Gastroesophageal sphincter (tissue), 4 donors: ENCODE data around the gene ACAN. TPM values are rescaled to one million over a fixed set of nuclear protein-coding genes. Genes with fewer than 3 reads are reported as not detected.

Experiments used
- ATAC-seq: fragments of 150-250 bp; one replicate; pipeline ENCODE4 v1.9.1; 2016; ENCODE audit warnings: mild to moderate bottlenecking, moderate library complexity
- H3K27ac ChIP-seq, 4 donors: fragments of 200-600 bp; sonication (generic) in 3 of 4; 1 replicate in 3 of 4; 2 replicates in 1 of 4; pipeline ENCODE4 v1.5.1; 2016 to 2019
- H3K27me3 ChIP-seq: fragments of 200-600 bp; sonication (generic); one replicate; pipeline ENCODE4 v1.5.1; 2019
- H3K36me3 ChIP-seq, 2 donors: fragments of 200-600 bp; sonication (generic); one replicate each; pipeline ENCODE4 v1.5.1; 2019; ENCODE audit warnings: control low read depth in 1 of 2
- H3K4me1 ChIP-seq, 3 donors: fragments of 200-600 bp; sonication (generic); 1 replicate in 2 of 3; 2 replicates in 1 of 3; pipeline ENCODE4 v1.5.1; 2016 to 2019; ENCODE audit warnings: control low read depth in 2 of 3
- H3K4me3 ChIP-seq, 2 donors: fragments of 200-600 bp; sonication (generic); one replicate each; pipeline ENCODE4 v1.5.1; 2019; ENCODE audit warnings: mild to moderate bottlenecking in 1 of 2, moderate library complexity in 1 of 2
- H3K9me3 ChIP-seq, 3 donors: fragments of 200-600 bp; sonication (generic); one replicate each; pipeline ENCODE4 v1.5.1; 2017 to 2019; ENCODE audit warnings: control low read depth in 2 of 3
- EP300 ChIP-seq: sonication (generic); formaldehyde crosslinking; IDR thresholded peaks from one replicate; pipeline ENCODE4 v1.6.1; 2017; ENCODE audit warnings: antibody characterized with exemption, mild to moderate bottlenecking
- POLR2A ChIP-seq, 2 donors: fragments of 450-650 bp; IDR thresholded peaks; one replicate each; pipeline ENCODE4 v1.6.1; 2017; ENCODE audit warnings: antibody characterized with exemption in 2 of 2, mild to moderate bottlenecking in 2 of 2, moderate library complexity in 1 of 2
- POLR2AphosphoS5 ChIP-seq: sonication (generic); formaldehyde crosslinking; IDR thresholded peaks from one replicate; pipeline ENCODE4 v1.6.1; 2017; ENCODE audit warnings: antibody characterized with exemption
- WGBS, 2 donors: methylation state at CpG; one replicate each; pipeline ENCODE4 v1.1.5; 2018; ENCODE audit warnings: low coverage in 1 of 2; 5-methylcytosine and 5-hydroxymethylcytosine counted together
- total RNA-seq, 4 donors: library from RNA; depleted of rRNA; stranded (reverse); fragments of >200 nt; gene quantifications; one replicate each; pipeline ENCODE4 v1.1.0, GENCODE V29; 2016
- TF ChIP-seq, protein P1 (sequence below), 4 experiments: fragments of 200-600 bp in 2 of 4; fragments of 450-650 bp in 2 of 4; sonication (generic) in 1 of 4; IDR thresholded peaks; one replicate each; pipeline ENCODE4 v1.5.1; 2017 to 2019; ENCODE audit warnings: antibody characterized with exemption in 4 of 4, mild to moderate bottlenecking in 2 of 4, moderate library complexity in 2 of 4

ACAN gene
- total RNA-seq, 4 donors from 2014 or later: 0.04 to 0.17 (median 0.13) TPM; not detected in 1

GRCh38 chr15:88799341-88799740 is 3.9 kb upstream of the ACAN start:
- peaks cover 89% of the 10 kb centered on the region for H3K27me3 ChIP-seq
- peaks cover 0 to 10% (median 0%) of the 10 kb centered on the region in 3 donors for H3K4me1 ChIP-seq
- no peak for TF ChIP-seq EP300
- no peak for TF ChIP-seq POLR2A (IDR thresholded peaks at IDR 0.05)
- TF ChIP-seq, protein P1, sequence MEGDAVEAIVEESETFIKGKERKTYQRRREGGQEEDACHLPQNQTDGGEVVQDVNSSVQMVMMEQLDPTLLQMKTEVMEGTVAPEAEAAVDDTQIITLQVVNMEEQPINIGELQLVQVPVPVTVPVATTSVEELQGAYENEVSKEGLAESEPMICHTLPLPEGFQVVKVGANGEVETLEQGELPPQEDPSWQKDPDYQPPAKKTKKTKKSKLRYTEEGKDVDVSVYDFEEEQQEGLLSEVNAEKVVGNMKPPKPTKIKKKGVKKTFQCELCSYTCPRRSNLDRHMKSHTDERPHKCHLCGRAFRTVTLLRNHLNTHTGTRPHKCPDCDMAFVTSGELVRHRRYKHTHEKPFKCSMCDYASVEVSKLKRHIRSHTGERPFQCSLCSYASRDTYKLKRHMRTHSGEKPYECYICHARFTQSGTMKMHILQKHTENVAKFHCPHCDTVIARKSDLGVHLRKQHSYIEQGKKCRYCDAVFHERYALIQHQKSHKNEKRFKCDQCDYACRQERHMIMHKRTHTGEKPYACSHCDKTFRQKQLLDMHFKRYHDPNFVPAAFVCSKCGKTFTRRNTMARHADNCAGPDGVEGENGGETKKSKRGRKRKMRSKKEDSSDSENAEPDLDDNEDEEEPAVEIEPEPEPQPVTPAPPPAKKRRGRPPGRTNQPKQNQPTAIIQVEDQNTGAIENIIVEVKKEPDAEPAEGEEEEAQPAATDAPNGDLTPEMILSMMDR (IDR thresholded peaks at IDR 0.05): no peak
- TF ChIP-seq POLR2AphosphoS5: no peak
- no peak for ATAC-seq
- no peak overlapping the region for H3K4me3 ChIP-seq
- 83 to 100% methylated on average over 1 of the region's 4 CpGs for WGBS, 2 donors
- no peak overlapping the region for H3K27ac ChIP-seq
- H3K36me3 ChIP-seq: no peaks in the 10 kb centered on the region
- H3K9me3 ChIP-seq: peaks cover 0 to 5% (median 0%) of the 10 kb centered on the region in 3 donors

DNA sequence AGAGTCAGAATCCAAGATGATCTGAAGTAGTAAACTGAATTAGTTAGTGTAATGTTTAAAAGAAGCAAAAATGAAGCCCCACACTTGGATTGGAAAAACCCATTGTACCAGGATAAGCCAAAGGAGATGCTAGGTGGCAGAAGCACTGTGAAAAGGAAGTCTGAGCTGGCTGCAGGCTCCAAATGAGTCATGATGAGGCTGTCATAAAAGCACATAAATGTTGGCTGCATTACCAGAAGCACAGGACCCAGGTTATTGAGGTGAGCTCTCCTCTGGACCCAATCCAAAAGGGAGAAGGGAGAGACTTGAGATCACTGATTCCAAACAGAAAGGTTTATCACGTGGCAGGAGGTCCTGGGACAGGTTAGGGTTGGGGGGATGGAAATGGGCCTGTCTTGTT is 3.2 kb upstream of the ACAN start:
- Histone ChIP-seq H3K27ac (no peak overlapping the region), H3K4me1 (peaks cover 0 to 10% (median 0%) of the 10 kb centered on the region in 3 donors), H3K36me3 (no peaks in the 10 kb centered on the region), H3K4me3 (no peak overlapping the region), H3K27me3 (peaks cover 89% of the 10 kb centered on the region), H3K9me3 (peaks cover 0 to 5% (median 0%) of the 10 kb centered on the region in 3 donors)
- 38 to 64% methylated on average over 1 of the region's 1 CpG for WGBS, 2 donors
- TF ChIP-seq, protein P1 (IDR thresholded peaks at IDR 0.05): no peak
- no peak for TF ChIP-seq EP300
- no peak for TF ChIP-seq POLR2A (IDR thresholded peaks at IDR 0.05)
- no peak for TF ChIP-seq POLR2AphosphoS5
- ATAC-seq: no peak

DNA sequence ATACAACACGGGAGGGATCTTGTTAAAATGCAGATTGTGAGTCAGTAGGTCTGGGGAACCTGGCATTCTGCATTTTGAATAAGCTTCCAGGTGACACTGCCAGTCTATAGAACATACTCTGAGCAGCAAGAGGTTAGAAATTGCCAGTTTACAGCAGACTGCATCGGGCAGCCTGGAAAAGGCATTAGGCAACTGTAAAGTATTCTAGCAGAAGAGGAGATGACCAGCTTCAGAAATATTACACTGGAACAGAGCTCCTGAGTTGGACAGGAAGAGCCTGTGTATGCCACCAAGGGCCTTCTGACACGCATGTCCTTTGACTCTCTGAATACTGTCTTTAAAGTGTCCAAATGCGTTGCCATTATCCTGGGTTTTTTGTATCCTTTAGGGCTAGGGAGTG is 2.5 kb upstream of the ACAN start:
- 77 to 81% methylated on average over 2 to 4 of the region's 4 CpGs for WGBS, 2 donors
- H3K4me1 ChIP-seq: peaks cover 0 to 10% (median 0%) of the 10 kb centered on the region in 3 donors
- H3K9me3 ChIP-seq: peaks cover 0 to 5% (median 0%) of the 10 kb centered on the region in 3 donors
- H3K27me3 ChIP-seq: peaks cover 89% of the 10 kb centered on the region
- no peaks in the 10 kb centered on the region for H3K36me3 ChIP-seq
- TF ChIP-seq EP300 (no peak), POLR2A (IDR thresholded peaks at IDR 0.05) (no peak), POLR2AphosphoS5 (no peak)
- TF ChIP-seq, protein P1 (IDR thresholded peaks at IDR 0.05): no peak
- H3K27ac ChIP-seq: no peak overlapping the region
- no peak for ATAC-seq
- no peak overlapping the region for H3K4me3 ChIP-seq

DNA sequence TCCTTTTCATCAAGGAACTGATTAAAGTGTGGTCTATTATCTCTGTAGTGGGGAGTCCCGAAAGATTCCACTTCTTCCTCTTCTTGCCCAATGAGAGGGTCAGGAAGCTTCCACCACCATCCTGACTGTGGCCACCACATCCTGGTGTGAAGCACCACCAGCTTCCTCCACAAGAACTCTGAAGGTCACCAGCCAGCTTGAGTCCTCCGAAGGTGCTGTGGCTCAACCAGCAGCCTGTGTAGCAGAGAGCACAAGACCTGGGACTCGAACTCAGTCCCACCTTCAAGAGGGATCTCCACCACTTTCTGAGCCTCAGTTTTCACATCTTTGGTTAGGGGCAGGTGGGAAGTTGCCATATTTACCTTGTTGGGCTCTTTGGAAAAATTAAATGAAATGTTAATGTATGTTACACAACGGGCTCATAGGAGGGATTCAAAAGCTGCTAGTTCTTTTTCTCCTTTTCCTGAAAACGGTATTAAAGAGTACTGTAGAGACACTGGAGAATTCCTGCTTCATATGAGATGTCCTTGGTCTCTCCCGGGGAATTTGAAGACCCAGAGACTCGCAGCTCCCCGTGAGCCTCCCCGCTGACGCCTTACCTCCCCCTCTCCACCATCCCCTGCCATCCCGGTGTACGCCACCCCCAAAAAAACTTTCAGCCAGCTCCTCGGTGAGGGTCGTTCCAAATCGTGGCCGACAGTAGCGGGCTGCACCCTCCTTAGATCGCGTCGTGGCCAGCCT is 816 bp upstream of the ACAN start:
- Histone ChIP-seq H3K27me3 (peaks cover 100% of the 10 kb centered on the region), H3K36me3 (no peaks in the 10 kb centered on the region), H3K4me1 (peaks cover 0 to 10% (median 0%) of the 10 kb centered on the region in 3 donors), H3K9me3 (peaks cover 0 to 5% (median 0%) of the 10 kb centered on the region in 3 donors), H3K4me3 (peak overlapping the region in 1 of 2 donors; percentile 23), H3K27ac (no peak overlapping the region)
- 8 to 27% methylated on average over 7 to 8 of the region's 20 CpGs for WGBS, 2 donors
- ATAC-seq: no peak
- TF ChIP-seq POLR2AphosphoS5 (no peak), EP300 (no peak), POLR2A (IDR thresholded peaks at IDR 0.05) (no peak)
- TF ChIP-seq, protein P1 (IDR thresholded peaks at IDR 0.05): no peak

DNA sequence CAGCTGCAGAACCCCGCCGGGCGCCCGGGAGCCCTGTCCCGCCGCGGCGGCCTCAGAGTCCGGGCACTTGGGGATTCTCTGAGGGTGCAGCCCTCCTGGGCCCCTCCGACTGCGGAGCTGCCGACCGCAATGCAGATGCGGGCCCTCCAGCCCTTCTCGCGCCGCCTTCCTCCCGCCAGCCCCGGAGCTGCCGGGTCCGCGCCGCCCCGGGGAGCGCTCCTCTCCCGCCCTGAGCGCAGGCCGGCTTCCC is 320 bp upstream of the ACAN start:
- H3K27ac ChIP-seq: no peak overlapping the region
- peaks cover 0 to 10% (median 0%) of the 10 kb centered on the region in 3 donors for H3K4me1 ChIP-seq
- TF ChIP-seq, protein P1 (IDR thresholded peaks at IDR 0.05): no peak
- TF ChIP-seq POLR2A (IDR thresholded peaks at IDR 0.05): no peak
- TF ChIP-seq EP300: no peak
- no peak for TF ChIP-seq POLR2AphosphoS5
- peak overlapping the region in 1 of 2 donors; percentile 23 for H3K4me3 ChIP-seq
- no CpG with 5 or more reads among the region's 28 CpGs for WGBS, 2 donors
- H3K27me3 ChIP-seq: peaks cover 98% of the 10 kb centered on the region
- H3K36me3 ChIP-seq: no peaks in the 10 kb centered on the region
- peaks cover 0 to 5% (median 0%) of the 10 kb centered on the region in 3 donors for H3K9me3 ChIP-seq
- no peak for ATAC-seq
